HepG2 (cell line): ENCODE results near the gene BRCA1. TPM values are rescaled to one million over a fixed set of nuclear protein-coding genes. Genes with fewer than 3 reads are reported as not detected.

Experiments
- BCL6 ChIP-seq: IDR thresholded peaks from 2 replicates; pipeline ENCODE4 v1.6.1; 2016; ENCODE audit warnings: missing genetic modification reagents, missing compliant biosample characterization
- FOXJ3 ChIP-seq: sonication (generic); formaldehyde crosslinking; IDR thresholded peaks from 2 replicates; pipeline ENCODE4 v1.4.0; 2020; ENCODE audit warnings: missing genetic modification reagents, mild to moderate bottlenecking, borderline replicate concordance
- FOXK2 ChIP-seq: fragments of 450-650 bp; IDR thresholded peaks from 2 replicates; pipeline ENCODE4 v1.6.1; 2016
- GPBP1L1 ChIP-seq: sonication (generic); formaldehyde crosslinking; IDR thresholded peaks from 2 replicates; pipeline ENCODE4 v1.5.0; 2020; ENCODE audit warnings: mild to moderate bottlenecking, missing genetic modification reagents
- HIVEP1 ChIP-seq: sonication (generic); formaldehyde crosslinking; IDR thresholded peaks from 2 replicates; pipeline ENCODE4 v1.4.0; 2020; ENCODE audit warnings: mild to moderate bottlenecking, missing genetic modification reagents
- HNF4G ChIP-seq, 2 experiments: sonication (generic) in 1 of 2; formaldehyde crosslinking in 1 of 2; IDR thresholded peaks; 2 replicates each; pipeline versions ENCODE4 v1.4.0 to v1.6.1; 2011 to 2020; ENCODE audit warnings: borderline replicate concordance in 2 of 2, low read depth in 2 of 2, mild to moderate bottlenecking in 2 of 2, low read length in 1 of 2, missing genetic modification reagents in 1 of 2, moderate library complexity in 1 of 2
- KAT7 ChIP-seq: IDR thresholded peaks from 2 replicates; pipeline ENCODE4 v1.6.1; 2018; ENCODE audit warnings: borderline replicate concordance, missing compliant biosample characterization
- KDM6A ChIP-seq: IDR thresholded peaks from 2 replicates; pipeline ENCODE4 v1.6.1; 2016; ENCODE audit warnings: low read depth
- MED1 ChIP-seq: sonication (generic); formaldehyde crosslinking; IDR thresholded peaks from 2 replicates; pipeline ENCODE4 v1.4.0; 2020; ENCODE audit warnings: missing genetic modification reagents
- MTA1 ChIP-seq: sonication (generic); formaldehyde crosslinking; IDR thresholded peaks from 2 replicates; pipeline ENCODE4 v1.4.0; 2020; ENCODE audit warnings: missing genetic modification reagents, mild to moderate bottlenecking, borderline replicate concordance
- NR1H2 ChIP-seq: sonication (generic); formaldehyde crosslinking; IDR thresholded peaks from 2 replicates; pipeline ENCODE4 v1.8.1; 2022; ENCODE audit warnings: low read depth, missing genetic modification reagents, borderline replicate concordance
- NR2F1 ChIP-seq, 2 experiments: fragments of 450-650 bp in 1 of 2; formaldehyde crosslinking in 1 of 2; IDR thresholded peaks; 2 replicates each; pipeline versions ENCODE4 v1.5.0 to v1.6.1; 2016 to 2020; ENCODE audit warnings: mild to moderate bottlenecking in 1 of 2, missing compliant biosample characterization in 1 of 2, missing genetic modification reagents in 1 of 2, moderate library complexity in 1 of 2
- REL ChIP-seq: sonication (generic); formaldehyde crosslinking; conservative IDR thresholded peaks from 2 replicates; pipeline ENCODE4 v1.8.0; 2022; ENCODE audit warnings: mild to moderate bottlenecking, missing genetic modification reagents, moderate library complexity
- SALL2 ChIP-seq: sonication (generic); formaldehyde crosslinking; IDR thresholded peaks from 2 replicates; pipeline ENCODE4 v1.8.1; 2023; ENCODE audit warnings: mild to moderate bottlenecking, missing genetic modification reagents, inconsistent platforms
- SMC3 ChIP-seq: IDR thresholded peaks from 2 replicates; pipeline ENCODE4 v1.6.1; 2011; ENCODE audit warnings: low read length, improper control_type of control experiment
- SOX13 ChIP-seq, 3 experiments: fragments of 450-650 bp in 1 of 3; sonication (generic) in 1 of 3; formaldehyde crosslinking in 1 of 3; IDR thresholded peaks in 2 of 3; conservative IDR thresholded peaks in 1 of 3; 2 replicates each; pipeline versions ENCODE4 v1.5.0 to v1.6.1; 2016 to 2020; ENCODE audit warnings: antibody characterized with exemption in 1 of 3, mild to moderate bottlenecking in 1 of 3, missing compliant biosample characterization in 1 of 3, missing genetic modification reagents in 1 of 3, moderate library complexity in 1 of 3
- SRSF1 ChIP-seq: fragments of 200-400 bp; formaldehyde crosslinking; optimal IDR thresholded peaks from 2 replicates; pipeline ENCODE3; 2017; ENCODE audit warnings: mild to moderate bottlenecking, low read depth, low read length, moderate library complexity
- SRSF4 ChIP-seq: fragments of 200-400 bp; formaldehyde crosslinking; IDR thresholded peaks from one replicate; pipeline ENCODE4 v1.6.1; 2018; ENCODE audit warnings: mild to moderate bottlenecking, low read depth, low read length, moderate library complexity; ENCODE audit not compliant: poor library complexity, severe bottlenecking
- TBX3 ChIP-seq: fragments of 450-650 bp; IDR thresholded peaks from 2 replicates; pipeline ENCODE4 v1.6.1; 2017; ENCODE audit warnings: antibody characterized with exemption, mild to moderate bottlenecking, inconsistent platforms, borderline replicate concordance
- THAP11 ChIP-seq: IDR thresholded peaks from 2 replicates; pipeline ENCODE4 v1.6.1; 2016; ENCODE audit warnings: missing biosample characterization, missing genetic modification reagents
- TOE1 ChIP-seq: sonication (generic); formaldehyde crosslinking; IDR thresholded peaks from 2 replicates; pipeline ENCODE4 v1.4.0; 2020; ENCODE audit warnings: mild to moderate bottlenecking, missing genetic modification reagents
- U2AF2 ChIP-seq: fragments of 200-400 bp; formaldehyde crosslinking; IDR thresholded peaks from 2 replicates; pipeline ENCODE4 v1.6.1; 2017; ENCODE audit warnings: low read depth, mild to moderate bottlenecking, low read length
- ZC3H13 ChIP-seq: sonication (generic); formaldehyde crosslinking; IDR thresholded peaks from 2 replicates; pipeline ENCODE4 v1.8.1; 2023; ENCODE audit warnings: mild to moderate bottlenecking, missing genetic modification reagents, moderate library complexity
- ZNF160 ChIP-seq: sonication (generic); formaldehyde crosslinking; IDR thresholded peaks from 2 replicates; pipeline ENCODE4 v1.8.0; 2022; ENCODE audit warnings: mild to moderate bottlenecking, inconsistent platforms, missing genetic modification reagents
- ZNF234 ChIP-seq: sonication (generic); formaldehyde crosslinking; conservative IDR thresholded peaks from 2 replicates; pipeline ENCODE4 v1.5.1; 2020; ENCODE audit warnings: mild to moderate bottlenecking, missing genetic modification reagents
- ZNF547 ChIP-seq: sonication (generic); formaldehyde crosslinking; IDR thresholded peaks from 2 replicates; pipeline ENCODE4 v1.5.1; 2020; ENCODE audit warnings: mild to moderate bottlenecking, missing genetic modification reagents
- ZNF773 ChIP-seq: sonication (generic); formaldehyde crosslinking; IDR thresholded peaks from 2 replicates; pipeline ENCODE4 v1.4.0; 2020; ENCODE audit warnings: missing genetic modification reagents, borderline replicate concordance
- ZSCAN25 ChIP-seq: sonication (generic); formaldehyde crosslinking; IDR thresholded peaks from 2 replicates; pipeline ENCODE4 v1.8.0; 2022; ENCODE audit warnings: mild to moderate bottlenecking, missing genetic modification reagents
- polyA plus RNA-seq, 8 experiments: library from polyadenylated mRNA; depleted of rRNA in 3 of 8; stranded (reverse) in 7 of 8; unstranded in 1 of 8; fragments of >200 nt; fragmentation: Illumina TruSeq in 4 of 8; extraction: Trizol in 4 of 8; gene quantifications; 2 replicates each; pipeline versions ENCODE4 v1.2.1 to v1.2.3, GENCODE V29; 2011 to 2016; ENCODE audit warnings: low read depth in 4 of 8, missing spikeins in 1 of 8, mixed read lengths in 1 of 8; ENCODE audit not compliant: insufficient read depth in 1 of 8
- total RNA-seq, 5 experiments: library from RNA; depleted of rRNA; stranded (reverse); fragments of >200 nt; fragmentation: Illumina TruSeq; extraction: Trizol; gene quantifications; 2 replicates each; pipeline ENCODE4 v1.2.3, GENCODE V29; 2016; ENCODE audit warnings: low read depth in 1 of 5
- TF ChIP-seq, protein P1 (sequence below): IDR thresholded peaks from 2 replicates; pipeline ENCODE4 v1.6.1; 2016; ENCODE audit warnings: low read depth, control low read depth

Gene BRCA1
- total and polyA plus RNA-seq, 2 of the 13 experiments (the other 11 are each of a cell fraction or from before 2014, with no cell fraction given) = 13.3 to 37.5 TPM

- TF ChIP-seq MTA1 (peak; percentile 77), SALL2 (CRISPR knock-in tag) (no peak), TOE1 (peak; percentile 50; the same call in 1 of the 2 replicates), THAP11 (CRISPR knock-in tag) (no peak), SMC3 (no peak), NR1H2 (CRISPR knock-in tag) (peak; percentile 90; the same call in 1 of the 2 replicates), TBX3 (peak; percentile 88), KDM6A (CRISPR knock-in tag) (0 out of 2 replicates have a peak, but pooled peaks have one; percentile 13), HNF4G (IDR thresholded peaks at IDR 0.05; ENCODE audit: borderline replicate concordance, low read depth, low read length) (no peak), HNF4G (CRISPR knock-in tag; IDR thresholded peaks at IDR 0.05; ENCODE audit: borderline replicate concordance, low read depth) (peak; percentile 73), FOXK2 (peak; percentile 58; the same call in 1 of the 2 replicates), SRSF4 (no peak), U2AF2 (no peak), SRSF1 (peak; percentile 48), ZC3H13 (CRISPR knock-in tag) (no peak), ZSCAN25 (CRISPR knock-in tag) (0 out of 2 replicates have a peak, but pooled peaks have one; percentile 18), ZNF234 (CRISPR knock-in tag) (no peak), ZNF773 (CRISPR knock-in tag) (no peak), SOX13 (IDR thresholded peaks at IDR 0.05) (0 out of 2 replicates have a peak, but pooled peaks have one; percentile 26), SOX13 (CRISPR knock-in tag; conservative IDR thresholded peaks at IDR 0.05 in 1 of 2, IDR thresholded peaks at IDR 0.05 in 1 of 2) (peak in 1 of 2 experiments; percentile 73; a peak in 1 of 4 replicates), MED1 (peak; percentile 56), NR2F1 (CRISPR knock-in tag; IDR thresholded peaks at IDR 0.05) (peak in 1 of 2 experiments; percentile 70; a peak in 2 of 4 replicates), FOXJ3 (CRISPR knock-in tag) (peak; percentile 72; the same call in 1 of the 2 replicates), KAT7 (CRISPR knock-in tag) (no peak; the same call in 1 of the 2 replicates), BCL6 (CRISPR knock-in tag) (peak; percentile 89), ZNF547 (peak; percentile 61; the same call in 1 of the 2 replicates), HIVEP1 (peak; percentile 53; the same call in 1 of the 2 replicates), REL (CRISPR knock-in tag) (0 out of 2 replicates have a peak, but pooled peaks have one; percentile 7), ZNF160 (no peak), GPBP1L1 (CRISPR knock-in tag) (no peak)
- TF ChIP-seq, protein P1, sequence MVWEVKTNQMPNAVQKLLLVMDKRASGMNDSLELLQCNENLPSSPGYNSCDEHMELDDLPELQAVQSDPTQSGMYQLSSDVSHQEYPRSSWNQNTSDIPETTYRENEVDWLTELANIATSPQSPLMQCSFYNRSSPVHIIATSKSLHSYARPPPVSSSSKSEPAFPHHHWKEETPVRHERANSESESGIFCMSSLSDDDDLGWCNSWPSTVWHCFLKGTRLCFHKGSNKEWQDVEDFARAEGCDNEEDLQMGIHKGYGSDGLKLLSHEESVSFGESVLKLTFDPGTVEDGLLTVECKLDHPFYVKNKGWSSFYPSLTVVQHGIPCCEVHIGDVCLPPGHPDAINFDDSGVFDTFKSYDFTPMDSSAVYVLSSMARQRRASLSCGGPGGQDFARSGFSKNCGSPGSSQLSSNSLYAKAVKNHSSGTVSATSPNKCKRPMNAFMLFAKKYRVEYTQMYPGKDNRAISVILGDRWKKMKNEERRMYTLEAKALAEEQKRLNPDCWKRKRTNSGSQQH (CRISPR knock-in tag) = peak; percentile 35; the same call in 1 of the 2 replicates
Measured at GRCh38 chr17:43169561-43170139, 44.5 kb upstream of the BRCA1 start (continued).
